Mesendoderm (in vitro differentiated cells): ENCODE measurements around the gene IRAK2.

ENCODE experiments used
- DNase-seq: peaks from one replicate; pipeline ENCODE4 v3.0.0; 2013
- H2AK5ac ChIP-seq: 2 replicates; pipeline ENCODE4 v1.6.1; 2013; ENCODE audit warnings: low read length, inconsistent platforms
- H2BK120ac ChIP-seq: 2 replicates; pipeline ENCODE4 v1.6.1; 2013; ENCODE audit warnings: low read depth, mild to moderate bottlenecking, low read length, moderate library complexity, mixed read lengths
- H2BK15ac ChIP-seq: replicated peaks from 2 replicates; pipeline ENCODE4 v1.6.1; 2013; ENCODE audit warnings: low read depth, mild to moderate bottlenecking, moderate library complexity
- H2BK5ac ChIP-seq: 2 replicates; pipeline ENCODE4 v1.6.1; 2013; ENCODE audit warnings: low read length, inconsistent platforms
- H3K18ac ChIP-seq: 2 replicates; pipeline ENCODE4 v1.6.1; 2013; ENCODE audit warnings: mild to moderate bottlenecking, low read length, mixed read lengths
- H3K23ac ChIP-seq: one replicate; pipeline ENCODE4 v1.6.1; 2013; ENCODE audit warnings: low read length
- H3K27ac ChIP-seq: 2 replicates; pipeline ENCODE4 v1.5.1; 2013; ENCODE audit warnings: low read depth, mild to moderate bottlenecking, inconsistent platforms, low read length, moderate library complexity
- H3K27me3 ChIP-seq: 2 replicates; pipeline ENCODE4 v1.6.1; 2013; ENCODE audit warnings: low read length, control low read depth, mild to moderate bottlenecking, inconsistent platforms; ENCODE audit not compliant: insufficient read depth, poor library complexity
- H3K36me3 ChIP-seq: 2 replicates; pipeline ENCODE4 v1.6.1; 2013; ENCODE audit warnings: low read length, inconsistent platforms; ENCODE audit not compliant: control insufficient read depth, insufficient read depth
- H3K4ac ChIP-seq: one replicate; pipeline ENCODE4 v1.6.1; 2013; ENCODE audit warnings: low read depth, mild to moderate bottlenecking, low read length, moderate library complexity
- H3K4me1 ChIP-seq: 2 replicates; pipeline ENCODE4 v1.6.1; 2013; ENCODE audit warnings: low read depth, low read length, inconsistent platforms; ENCODE audit not compliant: control insufficient read depth
- H3K4me2 ChIP-seq: 2 replicates; pipeline ENCODE4 v1.6.1; 2013; ENCODE audit warnings: low read length
- H3K4me3 ChIP-seq: 2 replicates; pipeline ENCODE4 v1.5.1; 2013; ENCODE audit warnings: mild to moderate bottlenecking, low read length
- H3K56ac ChIP-seq: one replicate; pipeline ENCODE4 v1.6.1; 2013; ENCODE audit warnings: low read length
- H3K79me1 ChIP-seq: 2 replicates; pipeline ENCODE4 v1.6.1; 2013; ENCODE audit warnings: low read length, inconsistent platforms
- H3K79me2 ChIP-seq: 2 replicates; pipeline ENCODE4 v1.6.1; 2013; ENCODE audit warnings: mild to moderate bottlenecking, low read length; ENCODE audit not compliant: control insufficient read depth, insufficient read depth
- H3K9ac ChIP-seq: 2 replicates; pipeline ENCODE4 v1.6.1; 2013; ENCODE audit warnings: low read length, inconsistent platforms
- H4K5ac ChIP-seq: one replicate; pipeline ENCODE4 v1.6.1; 2013; ENCODE audit warnings: low read length
- H4K8ac ChIP-seq: one replicate; pipeline ENCODE4 v1.6.1; 2013; ENCODE audit warnings: low read depth, mild to moderate bottlenecking, control low read depth, low read length, moderate library complexity
- WGBS: extraction: QIAGEN DNeasy Blood & Tissue Kit; methylation state at CpG from one replicate; pipeline ENCODE4 v1.1.7; 2013; ENCODE audit warnings: low lambda C conversion rate, missing lambda C conversion rate; ENCODE audit not compliant: insufficient coverage; ENCODE audit errors: extremely low coverage; 5-methylcytosine and 5-hydroxymethylcytosine counted together

IRAK2 gene

DNA sequence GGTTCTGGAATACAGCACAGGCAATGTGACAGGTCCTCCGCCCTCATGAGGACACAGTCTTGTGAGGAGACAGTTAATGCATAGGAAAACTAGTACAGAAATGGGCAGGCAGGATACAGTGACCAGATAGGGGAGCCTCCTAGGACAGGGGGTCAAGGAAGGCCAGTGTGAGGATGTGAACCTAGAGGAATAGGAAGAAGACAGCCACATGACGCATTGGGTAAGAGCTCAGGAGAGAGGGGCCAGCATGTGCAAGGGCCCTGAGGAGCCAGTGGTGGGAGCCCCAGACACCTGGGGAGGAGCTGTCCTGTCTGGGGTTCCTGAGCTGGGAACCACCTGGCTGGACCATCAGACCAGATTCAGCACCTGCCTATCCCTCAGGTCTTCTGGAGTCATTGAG, 15.6 kb downstream of the IRAK2 start:
- no peak overlapping the region for H2BK5ac ChIP-seq
- H3K27ac ChIP-seq: no peak overlapping the region
- H3K4ac ChIP-seq: no peak overlapping the region
- no peak for DNase-seq
- no peak overlapping the region for H4K8ac ChIP-seq
- no peaks in the 10 kb centered on the region for H3K79me1 ChIP-seq
- H3K4me2 ChIP-seq: no peak overlapping the region
- H3K56ac ChIP-seq: no peak overlapping the region
- H2BK15ac ChIP-seq: no peak overlapping the region
- H3K79me2 ChIP-seq: no peaks in the 10 kb centered on the region
- no peak overlapping the region for H2AK5ac ChIP-seq
- WGBS: no CpG with 5 or more reads among the region's 2 CpGs
- H3K9ac ChIP-seq: no peak overlapping the region
- H3K36me3 ChIP-seq: no peaks in the 10 kb centered on the region
- no peak overlapping the region for H2BK120ac ChIP-seq
- no peak overlapping the region for H4K5ac ChIP-seq
- no peak overlapping the region for H3K4me3 ChIP-seq
- H3K18ac ChIP-seq: no peak overlapping the region
- H3K4me1 ChIP-seq: no peaks in the 10 kb centered on the region
- H3K23ac ChIP-seq: no peak overlapping the region
- H3K27me3 ChIP-seq: no peaks in the 10 kb centered on the region

- no peak overlapping the region for H3K56ac ChIP-seq
- no peak overlapping the region for H3K4me2 ChIP-seq
- no peak overlapping the region for H2BK5ac ChIP-seq
- no peak overlapping the region for H4K8ac ChIP-seq
- no peak overlapping the region for H3K23ac ChIP-seq
- H3K4me1 ChIP-seq: no peaks in the 10 kb centered on the region
- no peak overlapping the region for H2BK120ac ChIP-seq
- H2BK15ac ChIP-seq: no peak overlapping the region
- H3K36me3 ChIP-seq: no peaks in the 10 kb centered on the region
- no peaks in the 10 kb centered on the region for H3K79me2 ChIP-seq
- no peak overlapping the region for H2AK5ac ChIP-seq
- H3K9ac ChIP-seq: no peak overlapping the region
- no peak overlapping the region for H3K18ac ChIP-seq
- no CpG with 5 or more reads among the region's 10 CpGs for WGBS
- no peaks in the 10 kb centered on the region for H3K79me1 ChIP-seq
- no peak overlapping the region for H3K4me3 ChIP-seq
- no peak for DNase-seq
- no peak overlapping the region for H3K4ac ChIP-seq
- H3K27ac ChIP-seq: no peak overlapping the region
- H4K5ac ChIP-seq: no peak overlapping the region
- no peaks in the 10 kb centered on the region for H3K27me3 ChIP-seq
Observed at GRCh38 chr3:10180738-10181295, 16.1 kb downstream of the IRAK2 start.

- Histone ChIP-seq H2BK5ac (no peak overlapping the region), H3K36me3 (no peaks in the 10 kb centered on the region), H3K4me2 (no peak overlapping the region), H2BK120ac (no peak overlapping the region), H4K5ac (no peak overlapping the region), H3K9ac (no peak overlapping the region), H3K18ac (no peak overlapping the region), H3K79me1 (no peaks in the 10 kb centered on the region), H2AK5ac (no peak overlapping the region), H3K4ac (no peak overlapping the region), H3K4me3 (no peak overlapping the region), H3K27ac (no peak overlapping the region), H3K27me3 (no peaks in the 10 kb centered on the region), H3K23ac (no peak overlapping the region), H2BK15ac (no peak overlapping the region), H3K56ac (no peak overlapping the region), H3K4me1 (no peaks in the 10 kb centered on the region), H4K8ac (no peak overlapping the region), H3K79me2 (no peaks in the 10 kb centered on the region)
- WGBS: no CpG with 5 or more reads among the region's 5 CpGs
- DNase-seq: no peak
Observed at GRCh38 chr3:10182950-10183349, 18.2 kb downstream of the IRAK2 start.

DNA sequence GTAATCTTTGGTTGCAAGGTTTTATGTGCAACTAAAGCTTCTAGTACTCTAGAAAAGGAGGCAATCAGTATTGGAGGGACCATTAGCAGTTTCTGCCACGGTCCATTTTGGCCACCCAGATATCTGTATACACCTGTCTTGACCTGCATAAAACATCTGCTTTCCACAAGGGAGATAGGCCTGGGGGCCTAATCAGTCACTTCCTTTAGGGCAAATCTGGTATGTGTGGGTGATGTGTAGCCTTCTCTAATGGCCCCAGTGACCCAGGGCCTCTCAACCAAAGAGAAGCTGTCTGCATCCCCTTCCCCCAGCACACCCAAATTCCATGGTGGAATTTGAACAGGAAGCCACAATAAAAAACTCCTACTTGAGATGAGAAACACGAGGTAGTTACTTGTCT, 19.5 kb downstream of the IRAK2 start:
- no peak overlapping the region for H2BK120ac ChIP-seq
- H4K8ac ChIP-seq: no peak overlapping the region

DNA sequence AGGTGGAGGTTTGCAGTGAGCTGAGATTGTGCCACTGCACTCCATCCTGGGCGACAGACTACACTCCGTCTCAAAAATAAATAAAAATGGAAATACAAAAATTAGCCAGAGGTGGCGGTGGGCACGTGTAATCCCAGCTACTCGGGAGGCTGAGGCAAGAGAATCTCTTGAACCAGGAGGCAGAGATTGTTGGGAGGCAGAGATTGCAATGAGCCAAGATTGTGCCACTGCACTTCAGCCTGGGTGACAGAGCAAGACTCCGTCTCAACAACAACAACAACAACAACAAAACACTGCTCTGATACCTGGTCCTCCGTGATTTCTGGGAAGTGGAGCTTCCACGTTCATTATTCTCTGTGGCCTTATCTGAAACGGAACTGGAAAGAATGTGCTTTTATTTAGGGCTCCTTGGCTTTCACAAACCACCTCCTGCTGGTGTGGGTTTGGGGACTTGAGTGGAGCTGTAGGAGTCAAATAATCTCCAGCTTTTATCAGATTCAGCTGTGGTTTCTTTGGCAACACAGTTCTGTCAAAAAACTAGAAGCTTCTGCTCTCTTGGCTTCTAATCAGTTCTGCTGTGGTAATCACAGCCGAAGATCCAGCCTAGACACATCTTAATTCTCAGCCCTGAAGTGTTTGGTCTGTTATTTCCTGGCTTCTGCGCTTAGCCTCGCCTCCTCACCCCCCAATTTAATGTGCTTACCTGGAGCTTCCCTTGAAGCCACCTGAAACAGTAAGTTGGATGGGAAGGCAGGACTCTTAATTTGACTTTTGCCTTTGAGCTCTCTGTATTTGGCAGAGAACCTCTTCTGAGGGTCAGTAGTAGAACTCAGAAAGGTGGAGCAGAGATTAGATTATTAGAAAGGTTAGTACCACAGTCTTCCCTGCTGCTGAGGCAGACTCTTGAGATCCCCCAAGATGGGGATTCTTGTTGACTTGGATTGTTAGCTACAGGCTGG, 21.4 kb downstream of the IRAK2 start:
- DNase-seq: no peak

More for the DNA sequence above, 19.5 kb downstream of the IRAK2 start:
- no peak overlapping the region for H3K18ac ChIP-seq
- DNase-seq: no peak
- no peaks in the 10 kb centered on the region for H3K79me2 ChIP-seq
- no peak overlapping the region for H3K56ac ChIP-seq
- no peak overlapping the region for H3K9ac ChIP-seq
- no peak overlapping the region for H2BK5ac ChIP-seq
- no peak overlapping the region for H2BK15ac ChIP-seq
- no peak overlapping the region for H3K4ac ChIP-seq
- WGBS: no CpG with 5 or more reads among the region's 2 CpGs
- no peak overlapping the region for H4K5ac ChIP-seq
- H3K36me3 ChIP-seq: no peaks in the 10 kb centered on the region
- H2AK5ac ChIP-seq: no peak overlapping the region
- no peaks in the 10 kb centered on the region for H3K79me1 ChIP-seq
- no peak overlapping the region for H3K4me2 ChIP-seq
- H3K4me1 ChIP-seq: no peaks in the 10 kb centered on the region
- H3K23ac ChIP-seq: no peak overlapping the region
- no peak overlapping the region for H3K4me3 ChIP-seq
- H3K27ac ChIP-seq: no peak overlapping the region
- no peaks in the 10 kb centered on the region for H3K27me3 ChIP-seq

More for the DNA sequence above, 21.4 kb downstream of the IRAK2 start:
- Histone ChIP-seq H2AK5ac (no peak overlapping the region), H3K56ac (no peak overlapping the region), H2BK15ac (no peak overlapping the region), H3K9ac (no peak overlapping the region), H3K23ac (no peak overlapping the region), H3K36me3 (no peaks in the 10 kb centered on the region), H3K27me3 (no peaks in the 10 kb centered on the region), H3K18ac (no peak overlapping the region), H3K79me2 (no peaks in the 10 kb centered on the region), H3K79me1 (no peaks in the 10 kb centered on the region), H4K5ac (no peak overlapping the region), H3K4ac (no peak overlapping the region), H3K27ac (no peak overlapping the region), H2BK120ac (no peak overlapping the region), H2BK5ac (no peak overlapping the region), H4K8ac (no peak overlapping the region), H3K4me2 (no peak overlapping the region), H3K4me1 (no peaks in the 10 kb centered on the region), H3K4me3 (no peak overlapping the region)
- no CpG with 5 or more reads among the region's 12 CpGs for WGBS
